C4-2B (cell line): ENCODE data around the gene WDTC1.

ENCODE experiments used
- H3K27ac ChIP-seq: fragments of 450-650 bp; 2 replicates; pipeline ENCODE4 v1.5.1; 2017
- ZFX ChIP-seq: fragments of 450-650 bp; IDR thresholded peaks from 2 replicates; pipeline ENCODE4 v1.6.1; 2017
- TF ChIP-seq, protein P1 (sequence below): fragments of 450-650 bp; conservative IDR thresholded peaks from 2 replicates; pipeline ENCODE4 v1.5.1; 2017; ENCODE audit warnings: mild to moderate bottlenecking

Gene WDTC1

DNA sequence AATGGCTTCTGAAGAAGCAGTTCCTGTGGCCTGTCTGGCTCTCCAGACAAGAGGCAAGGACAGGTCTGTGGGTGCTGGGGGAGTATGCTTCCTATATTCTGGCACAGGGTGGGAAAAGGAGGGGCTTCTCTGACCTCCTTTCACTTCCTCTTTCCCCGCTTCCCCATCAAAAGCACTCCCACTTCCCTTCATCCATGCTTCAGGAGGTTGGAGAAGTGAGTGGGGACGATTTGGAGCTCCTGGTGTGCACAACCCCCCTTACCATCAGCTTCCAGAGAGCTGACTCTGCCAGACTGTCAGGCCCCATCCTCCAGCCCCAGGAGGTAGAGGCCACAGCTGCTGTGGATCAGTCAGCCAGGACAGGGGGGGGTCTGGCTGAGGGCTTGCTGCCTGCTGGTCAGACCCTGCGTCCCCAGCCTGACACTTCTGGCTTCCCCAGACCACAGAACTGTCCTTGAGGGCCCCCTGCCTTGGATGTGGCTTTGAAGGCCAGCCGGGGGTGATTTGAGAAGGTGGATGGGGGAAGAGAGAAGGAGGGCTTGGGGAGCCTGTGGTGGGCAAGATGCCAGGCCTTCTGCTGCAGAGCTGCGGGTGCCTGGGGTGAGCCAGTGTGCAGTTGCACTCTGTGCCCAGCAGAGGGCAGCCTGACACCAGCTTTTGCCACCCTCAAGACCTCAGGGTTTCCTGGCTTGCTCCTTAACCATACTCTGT, 66.1 kb downstream of the WDTC1 start:
- no peak for TF ChIP-seq ZFX
- TF ChIP-seq, protein P1, sequence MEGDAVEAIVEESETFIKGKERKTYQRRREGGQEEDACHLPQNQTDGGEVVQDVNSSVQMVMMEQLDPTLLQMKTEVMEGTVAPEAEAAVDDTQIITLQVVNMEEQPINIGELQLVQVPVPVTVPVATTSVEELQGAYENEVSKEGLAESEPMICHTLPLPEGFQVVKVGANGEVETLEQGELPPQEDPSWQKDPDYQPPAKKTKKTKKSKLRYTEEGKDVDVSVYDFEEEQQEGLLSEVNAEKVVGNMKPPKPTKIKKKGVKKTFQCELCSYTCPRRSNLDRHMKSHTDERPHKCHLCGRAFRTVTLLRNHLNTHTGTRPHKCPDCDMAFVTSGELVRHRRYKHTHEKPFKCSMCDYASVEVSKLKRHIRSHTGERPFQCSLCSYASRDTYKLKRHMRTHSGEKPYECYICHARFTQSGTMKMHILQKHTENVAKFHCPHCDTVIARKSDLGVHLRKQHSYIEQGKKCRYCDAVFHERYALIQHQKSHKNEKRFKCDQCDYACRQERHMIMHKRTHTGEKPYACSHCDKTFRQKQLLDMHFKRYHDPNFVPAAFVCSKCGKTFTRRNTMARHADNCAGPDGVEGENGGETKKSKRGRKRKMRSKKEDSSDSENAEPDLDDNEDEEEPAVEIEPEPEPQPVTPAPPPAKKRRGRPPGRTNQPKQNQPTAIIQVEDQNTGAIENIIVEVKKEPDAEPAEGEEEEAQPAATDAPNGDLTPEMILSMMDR = peak; percentile 98
- H3K27ac ChIP-seq = no peak overlapping the region

DNA sequence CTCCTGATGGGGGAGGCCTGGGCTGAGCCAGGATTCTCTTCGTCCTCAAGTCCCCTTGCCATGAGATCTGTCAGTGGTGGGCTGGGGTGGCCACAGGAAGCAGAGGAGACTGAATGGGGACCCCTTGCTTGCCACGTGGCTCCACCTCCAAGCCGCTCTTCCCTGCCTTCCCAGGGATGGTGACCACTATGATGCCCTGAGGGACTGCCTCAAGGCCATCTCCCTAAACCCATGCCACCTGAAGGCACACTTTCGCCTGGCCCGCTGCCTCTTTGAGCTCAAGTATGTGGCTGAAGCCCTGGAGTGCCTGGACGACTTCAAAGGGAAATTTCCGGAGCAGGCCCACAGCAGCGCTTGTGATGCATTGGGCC, 66.6 kb downstream of the WDTC1 start:
- no peak overlapping the region for H3K27ac ChIP-seq

DNA sequence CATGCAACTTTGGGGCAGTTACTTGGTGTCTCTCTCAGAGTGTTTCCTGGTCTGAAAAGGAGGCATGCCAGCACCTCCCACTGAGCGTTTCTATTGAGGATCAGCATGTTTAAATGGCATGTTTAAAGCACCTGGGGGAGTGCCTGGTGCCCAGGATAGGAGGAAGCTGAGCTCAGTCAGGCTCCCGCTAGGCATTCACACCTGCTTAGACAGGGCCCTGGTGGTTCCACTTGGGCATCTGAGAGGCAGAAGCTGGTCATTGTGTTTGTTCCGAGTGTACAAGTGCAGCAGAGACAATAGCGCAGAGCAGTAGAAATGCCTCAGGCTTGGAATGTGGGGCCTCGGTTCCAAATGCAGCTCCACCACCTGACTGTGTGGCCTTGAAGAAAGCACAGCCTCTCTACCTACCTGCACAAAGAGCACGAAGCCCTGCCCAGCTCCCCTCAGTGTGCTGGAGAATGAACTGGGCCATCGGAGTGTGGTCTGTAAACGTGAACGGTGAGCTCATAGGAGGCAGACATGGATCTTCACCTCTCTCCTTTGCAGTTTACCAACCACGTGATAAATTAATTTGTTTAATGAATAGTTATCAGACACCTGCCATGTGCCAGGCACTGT, 67.3 kb downstream of the WDTC1 start:
- TF ChIP-seq ZFX = no peak
- TF ChIP-seq, protein P1 = no peak
- no peak overlapping the region for H3K27ac ChIP-seq

More for the DNA sequence above, 66.6 kb downstream of the WDTC1 start:
- no peak for TF ChIP-seq ZFX
- TF ChIP-seq, protein P1 = peak; percentile 73

DNA sequence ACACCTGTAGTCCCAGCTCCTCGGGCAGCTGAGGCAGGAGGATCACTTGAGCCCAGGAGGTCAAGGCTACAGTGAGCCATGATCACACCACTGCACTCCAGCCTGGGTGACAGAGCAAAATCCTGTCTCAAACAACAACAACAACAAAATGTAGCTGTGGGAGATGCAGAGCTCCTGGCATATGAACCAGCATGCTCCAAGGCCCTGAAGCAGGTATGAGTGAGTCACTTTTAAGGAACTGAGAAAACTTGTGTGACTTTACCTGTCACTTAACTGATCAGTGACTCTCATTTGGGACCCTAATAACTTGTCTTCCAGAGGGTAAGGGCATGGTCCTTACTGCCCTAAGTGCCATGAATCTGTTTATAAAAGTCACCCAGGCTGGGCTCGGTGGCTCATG, 68.2 kb downstream of the WDTC1 start:
- TF ChIP-seq, protein P1 = no peak
- TF ChIP-seq ZFX = no peak

DNA sequence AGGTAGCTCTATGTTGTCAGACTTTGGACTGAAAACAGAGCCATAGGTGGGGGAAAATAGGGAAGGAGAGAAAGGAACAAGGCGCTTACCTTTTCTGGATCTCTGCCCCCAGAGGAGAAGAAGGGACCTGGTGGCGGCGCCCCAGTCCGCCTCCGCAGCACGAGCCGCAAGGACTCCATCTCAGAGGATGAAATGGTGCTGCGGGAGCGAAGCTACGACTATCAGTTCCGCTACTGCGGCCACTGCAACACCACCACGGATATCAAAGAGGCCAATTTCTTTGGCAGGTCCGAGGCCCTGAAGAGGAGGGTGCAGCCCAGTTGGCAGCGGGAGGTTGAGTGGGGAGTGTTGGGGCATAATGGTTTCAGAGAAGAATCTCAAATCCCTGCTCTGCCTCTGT, 69.1 kb downstream of the WDTC1 start:
- TF ChIP-seq ZFX = no peak
- TF ChIP-seq, protein P1 = no peak
- no peak overlapping the region for H3K27ac ChIP-seq

More for the DNA sequence above, 68.2 kb downstream of the WDTC1 start:
- H3K27ac ChIP-seq = no peak overlapping the region

DNA sequence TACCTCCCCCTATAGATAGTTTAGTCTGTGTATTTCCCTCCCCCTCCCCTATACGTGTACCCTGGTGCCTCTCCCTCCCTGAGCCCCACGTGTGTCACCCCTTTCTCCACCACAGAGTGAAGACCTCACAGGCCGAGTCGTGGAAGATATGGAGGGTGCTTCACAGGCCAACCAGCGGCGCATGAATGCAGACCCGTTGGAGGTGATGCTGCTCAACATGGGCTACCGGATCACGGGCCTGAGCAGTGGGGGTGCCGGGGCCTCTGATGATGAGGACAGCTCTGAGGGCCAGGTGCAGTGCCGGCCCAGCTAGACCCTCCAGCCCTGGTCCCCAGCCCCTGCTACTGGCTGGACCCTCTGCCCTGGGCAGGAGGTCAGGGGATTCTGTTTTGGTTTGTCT, 71.6 kb downstream of the WDTC1 start:
- H3K27ac ChIP-seq = no peak overlapping the region
- TF ChIP-seq, protein P1 = no peak
- no peak for TF ChIP-seq ZFX

DNA sequence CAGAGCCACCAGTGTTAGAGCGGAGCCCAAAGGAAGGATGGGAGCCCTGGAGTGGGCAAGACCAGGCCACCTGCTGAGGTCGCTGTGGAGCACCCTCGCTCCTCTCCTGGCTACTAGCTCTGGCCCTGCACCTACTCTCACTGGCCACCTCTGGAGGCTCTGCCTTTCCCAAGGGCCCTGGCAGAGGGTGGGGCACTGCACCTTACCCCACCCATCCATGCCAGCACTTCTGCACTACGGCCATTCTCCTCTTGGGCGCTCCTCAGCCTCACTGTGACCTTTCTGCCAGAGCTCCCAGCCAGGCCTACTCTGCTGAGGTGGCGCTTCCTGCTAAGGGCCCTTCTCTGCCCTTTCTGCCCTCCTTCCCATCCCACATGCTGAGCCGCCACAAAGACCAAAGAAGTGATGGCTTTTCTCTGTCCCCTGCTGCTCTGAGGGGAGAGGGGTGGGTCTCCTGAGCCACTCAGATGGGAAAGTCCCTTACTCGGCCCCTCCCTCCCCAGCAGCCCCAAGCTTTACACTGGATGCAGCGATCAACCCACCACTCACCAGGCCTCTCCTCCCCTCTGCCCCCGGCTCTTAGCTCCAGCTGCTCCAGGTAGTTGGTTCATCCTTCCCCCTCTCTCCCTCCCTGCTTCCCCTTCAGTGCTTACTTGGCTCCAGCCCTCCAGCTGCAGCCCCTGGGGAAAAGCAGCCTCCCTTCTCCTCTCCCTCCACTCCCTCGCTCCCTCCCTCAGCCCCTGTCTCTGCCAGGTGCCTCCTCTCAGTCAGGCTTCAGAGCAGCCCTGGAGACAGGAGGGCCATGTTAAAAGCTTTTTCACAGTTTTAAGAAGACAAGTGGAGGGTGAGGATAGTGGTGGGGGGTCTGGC, 72.7 kb downstream of the WDTC1 start:
- TF ChIP-seq ZFX = no peak
- TF ChIP-seq, protein P1 = no peak; the same call in 1 of the 2 replicates
- no peak overlapping the region for H3K27ac ChIP-seq
